B cell (primary cell): ENCODE results near the gene CXCR3. TPM values are rescaled to one million over a fixed set of nuclear protein-coding genes. Genes with fewer than 3 reads are reported as not detected.

Experiments used
- ATAC-seq: fragments of 200-7000 bp; cut with Tn5 transposase; one replicate; pipeline ENCODE4 v1.10.0; 2021; ENCODE audit warnings: low read depth, mild to moderate bottlenecking, moderate number of reproducible peaks, moderate library complexity
- CTCF ChIA-PET: fragments of 350-600 bp; sonication (Branson Sonifier 250); formaldehyde crosslinking; loops from one replicate; lab custom pipeline; 2021; ENCODE audit warnings: antibody characterized with exemption, inconsistent platforms; lab: Charles Lee
- POLR2A ChIA-PET: fragments of 350-600 bp; sonication (Branson Sonifier 250); formaldehyde crosslinking; loops from one replicate; lab custom pipeline; 2021; ENCODE audit warnings: antibody characterized with exemption; lab: Charles Lee
- DNase-seq: peaks from one replicate; pipeline ENCODE4 v3.0.0; 2013
- H2AFZ ChIP-seq: 2 replicates; pipeline ENCODE4 v1.6.1; 2012; ENCODE audit warnings: mild to moderate bottlenecking, low read depth, low read length; ENCODE audit not compliant: insufficient read depth, poor library complexity, severe bottlenecking
- H3K27ac ChIP-seq, 2 donors: 1 replicate in 1 of 2; 2 replicates in 1 of 2; pipeline ENCODE4 v1.5.1; 2012 to 2013; ENCODE audit warnings: low read length in 2 of 2, mild to moderate bottlenecking in 2 of 2, moderate library complexity in 1 of 2
- H3K27me3 ChIP-seq, 4 experiments: fragments of 200-600 bp in 1 of 4; sonication (generic) in 1 of 4; replicated peaks in 1 of 4; 1 replicate in 2 of 4; 2 replicates in 2 of 4; pipeline versions ENCODE4 v1.6.1 to v1.7.0; 2013 to 2016; ENCODE audit warnings: low read length in 3 of 4, mild to moderate bottlenecking in 2 of 4, mixed read lengths in 1 of 4, moderate library complexity in 1 of 4; ENCODE audit not compliant: insufficient read depth in 4 of 4, control insufficient read depth in 3 of 4; ENCODE audit errors: control extremely low read depth in 1 of 4
- H3K36me3 ChIP-seq, 2 experiments: replicated peaks in 1 of 2; 1 replicate in 1 of 2; 2 replicates in 1 of 2; pipeline versions ENCODE4 v1.6.1 to v1.7.1; 2013; ENCODE audit warnings: low read length in 1 of 2; ENCODE audit not compliant: insufficient read depth in 2 of 2, control insufficient read depth in 1 of 2; ENCODE audit errors: control extremely low read depth in 1 of 2, extremely low read depth in 1 of 2
- H3K4me1 ChIP-seq, 2 donors: fragments of 200-600 bp in 1 of 2; sonication (generic) in 1 of 2; 1 replicate in 1 of 2; 2 replicates in 1 of 2; pipeline versions ENCODE4 v1.5.1 to v1.6.1; 2013 to 2017; ENCODE audit warnings: low read length in 2 of 2; ENCODE audit not compliant: control insufficient read depth in 2 of 2, insufficient read depth in 2 of 2
- H3K4me2 ChIP-seq: replicated peaks from 2 replicates; pipeline ENCODE3; 2012; ENCODE audit warnings: mild to moderate bottlenecking, low read depth, low read length; ENCODE audit not compliant: poor library complexity, severe bottlenecking
- H3K4me3 ChIP-seq, 5 experiments: fragments of 200-600 bp in 1 of 5; sonication (generic) in 1 of 5; 1 replicate in 3 of 5; 2 replicates in 2 of 5; pipeline versions ENCODE4 v1.5.1 to v1.7.0; 2011 to 2016; ENCODE audit warnings: low read length in 4 of 5, mild to moderate bottlenecking in 4 of 5, low read depth in 2 of 5, control low read depth in 1 of 5, moderate library complexity in 1 of 5; ENCODE audit not compliant: insufficient read depth in 1 of 5; ENCODE audit errors: control extremely low read depth in 1 of 5, extremely low read depth in 1 of 5
- H3K79me2 ChIP-seq: fragments of 200-600 bp; sonication (generic); one replicate; pipeline ENCODE4 v1.6.0; 2016; ENCODE audit warnings: low read length; ENCODE audit not compliant: control insufficient read depth, insufficient read depth
- H3K9ac ChIP-seq: fragments of 200-600 bp; sonication (generic); 2 replicates; pipeline ENCODE4 v1.6.1; 2017; ENCODE audit warnings: mild to moderate bottlenecking, low read length, moderate library complexity
- H3K9me3 ChIP-seq, 3 donors: one replicate each; pipeline versions ENCODE4 v1.6.1 to v1.7.1; 2013; ENCODE audit warnings: low read length in 2 of 3; ENCODE audit not compliant: control insufficient read depth in 2 of 3, insufficient read depth in 1 of 3; ENCODE audit errors: control extremely low read depth in 1 of 3
- H4K20me1 ChIP-seq: 2 replicates; pipeline ENCODE4 v1.6.0; 2012; ENCODE audit warnings: mild to moderate bottlenecking, low read length; ENCODE audit not compliant: insufficient read depth, control insufficient read depth, poor library complexity, severe bottlenecking
- H3K27ac Mint-ChIP-seq: one replicate; pipeline ENCODE4 v1.8.0; 2021; ENCODE audit warnings: mixed read lengths
- H3K27me3 Mint-ChIP-seq: one replicate; pipeline ENCODE4 v1.8.0; 2021; ENCODE audit warnings: mixed read lengths
- H3K4me1 Mint-ChIP-seq: one replicate; pipeline ENCODE4 v1.8.0; 2021; ENCODE audit warnings: mixed read lengths
- H3K4me3 Mint-ChIP-seq: one replicate; pipeline ENCODE4 v1.8.0; 2021; ENCODE audit warnings: mixed read lengths
- H3K9me3 Mint-ChIP-seq: one replicate; pipeline ENCODE4 v1.8.0; 2022; ENCODE audit warnings: mixed read lengths; ENCODE audit not compliant: insufficient read depth
- EZH2 ChIP-seq: IDR thresholded peaks from 2 replicates; pipeline ENCODE4 v1.6.1; 2012; ENCODE audit warnings: borderline replicate concordance, low read depth, mild to moderate bottlenecking, moderate library complexity, low read length; ENCODE audit not compliant: insufficient read depth, poor library complexity, severe bottlenecking
- WGBS: methylation state at CpG from one replicate; pipeline ENCODE4 v1.1.5; 2013; ENCODE audit warnings: missing lambda C conversion rate; ENCODE audit not compliant: insufficient coverage; 5-methylcytosine and 5-hydroxymethylcytosine counted together
- intact Hi-C: fragments of 100-400 bp; cut with micrococcal nuclease; formaldehyde crosslinking; loops from one replicate; pipeline ENCODE4 v1.10.0; 2022
- polyA plus RNA-seq: library from polyadenylated mRNA; depleted of rRNA; stranded (reverse); fragments of >200 nt; gene quantifications from 2 replicates; pipeline ENCODE4 v1.2.3, GENCODE V29; 2012
- total RNA-seq, 2 donors: library from RNA; stranded (reverse); fragments of 120-200 nt in 1 of 2; gene quantifications; 1 replicate in 1 of 2; 2 replicates in 1 of 2; pipeline versions ENCODE4 v1.2.3 to v1.2.4, GENCODE V29; 2013 to 2022
- TF ChIP-seq, protein P1 (sequence below): fragments of 200-600 bp; IDR thresholded peaks from one replicate; pipeline ENCODE4 v1.8.0; 2022; ENCODE audit warnings: antibody characterized with exemption, mild to moderate bottlenecking

The CXCR3 gene
- total and polyA plus RNA-seq, 2 donors (not counting 1 experiment from before 2014, with no cell fraction given) = 6.9 to 8.7 TPM

DNA sequence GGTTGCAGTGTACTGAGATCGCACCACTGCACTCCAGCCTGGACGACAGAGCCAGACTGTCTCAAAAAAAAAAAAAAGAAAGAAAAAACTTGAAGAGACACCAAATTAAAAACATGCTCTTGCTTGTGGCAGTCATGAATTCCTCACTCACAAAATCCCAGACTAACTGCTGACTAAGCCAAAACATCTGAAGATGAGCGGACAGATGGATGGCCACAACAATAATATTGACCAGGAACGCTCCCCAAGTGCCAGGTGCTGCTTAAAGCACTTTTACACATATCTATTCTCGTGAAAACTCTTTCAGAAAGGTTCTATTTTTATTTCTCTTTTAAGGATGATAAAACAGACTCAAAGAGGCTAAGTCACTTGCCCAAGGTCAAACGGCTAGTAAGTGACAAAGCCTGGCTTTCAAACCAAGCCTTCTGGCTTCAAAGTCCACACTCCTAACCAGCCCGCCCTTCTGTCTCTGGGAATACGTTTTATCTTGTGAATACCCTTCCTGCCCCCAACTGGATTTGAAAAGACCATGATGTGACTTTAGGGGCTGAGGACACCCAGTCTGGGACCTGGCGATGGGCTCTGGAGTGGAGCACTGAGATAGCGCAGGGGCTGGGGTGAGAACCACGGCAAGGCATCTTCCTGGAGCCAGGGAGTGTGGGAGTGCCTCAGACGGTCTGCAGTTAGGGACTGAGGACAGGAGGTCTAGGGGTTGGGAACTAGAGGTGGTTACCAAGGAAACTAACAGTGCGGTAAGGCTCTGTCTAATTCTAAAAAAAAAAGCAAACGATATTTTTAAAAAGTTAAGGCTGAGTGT is 9.5 kb upstream of the CXCR3 start:
- WGBS = 96% methylated on average over 5 of the region's 14 CpGs
- no peak overlapping the region for H3K4me3 Mint-ChIP-seq
- no peak overlapping the region for H3K27ac Mint-ChIP-seq
- ATAC-seq = no peak
- Histone ChIP-seq H3K36me3 (no peaks in the 10 kb centered on the region), H3K4me1 (peaks cover 33 to 54% of the 10 kb centered on the region in 2 donors), H3K27me3 (no peaks in the 10 kb centered on the region), H3K4me3 (no peak overlapping the region), H3K9ac (no peak overlapping the region), H3K27ac (no peak overlapping the region), H3K79me2 (no peaks in the 10 kb centered on the region), H2AFZ (no peak overlapping the region), H4K20me1 (no peaks in the 10 kb centered on the region), H3K9me3 (no peaks in the 10 kb centered on the region), H3K4me2 (no peak overlapping the region)
- TF ChIP-seq, protein P1, sequence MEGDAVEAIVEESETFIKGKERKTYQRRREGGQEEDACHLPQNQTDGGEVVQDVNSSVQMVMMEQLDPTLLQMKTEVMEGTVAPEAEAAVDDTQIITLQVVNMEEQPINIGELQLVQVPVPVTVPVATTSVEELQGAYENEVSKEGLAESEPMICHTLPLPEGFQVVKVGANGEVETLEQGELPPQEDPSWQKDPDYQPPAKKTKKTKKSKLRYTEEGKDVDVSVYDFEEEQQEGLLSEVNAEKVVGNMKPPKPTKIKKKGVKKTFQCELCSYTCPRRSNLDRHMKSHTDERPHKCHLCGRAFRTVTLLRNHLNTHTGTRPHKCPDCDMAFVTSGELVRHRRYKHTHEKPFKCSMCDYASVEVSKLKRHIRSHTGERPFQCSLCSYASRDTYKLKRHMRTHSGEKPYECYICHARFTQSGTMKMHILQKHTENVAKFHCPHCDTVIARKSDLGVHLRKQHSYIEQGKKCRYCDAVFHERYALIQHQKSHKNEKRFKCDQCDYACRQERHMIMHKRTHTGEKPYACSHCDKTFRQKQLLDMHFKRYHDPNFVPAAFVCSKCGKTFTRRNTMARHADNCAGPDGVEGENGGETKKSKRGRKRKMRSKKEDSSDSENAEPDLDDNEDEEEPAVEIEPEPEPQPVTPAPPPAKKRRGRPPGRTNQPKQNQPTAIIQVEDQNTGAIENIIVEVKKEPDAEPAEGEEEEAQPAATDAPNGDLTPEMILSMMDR = no peak
- TF ChIP-seq EZH2 = no peak
- DNase-seq = no peak
- peaks cover 37% of the 10 kb centered on the region for H3K4me1 Mint-ChIP-seq
- ChIA-PET POLR2A (no interaction called here), CTCF (no interaction called here)
- intact Hi-C loops = no loop called here
- no peaks in the 10 kb centered on the region for H3K27me3 Mint-ChIP-seq
- no peaks in the 10 kb centered on the region for H3K9me3 Mint-ChIP-seq

DNA sequence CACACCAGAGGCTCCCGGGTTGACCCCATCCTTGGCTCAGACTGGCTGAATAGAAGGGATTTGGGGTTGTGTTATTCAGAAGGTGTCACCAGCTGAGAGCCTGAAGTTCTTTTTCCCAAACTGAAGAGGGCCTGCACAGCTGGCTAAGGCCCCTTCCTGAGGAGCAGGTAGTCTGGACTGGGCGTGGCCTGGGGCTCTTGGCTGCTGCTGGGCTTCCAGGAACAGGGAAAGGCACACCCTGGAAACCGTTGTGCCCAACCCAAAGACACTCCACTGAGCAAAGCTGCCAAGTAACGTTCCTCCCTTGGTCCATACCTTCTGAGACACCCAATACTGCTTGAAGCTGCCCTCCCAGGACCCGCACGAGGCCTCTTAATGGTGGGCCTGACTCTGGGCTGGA is 8.3 kb upstream of the CXCR3 start:
- H3K4me1 Mint-ChIP-seq = peaks cover 49% of the 10 kb centered on the region
- no peak for ATAC-seq
- Histone ChIP-seq H3K4me3 (no peak overlapping the region), H2AFZ (no peak overlapping the region), H3K27me3 (no peaks in the 10 kb centered on the region), H3K79me2 (no peaks in the 10 kb centered on the region), H4K20me1 (no peaks in the 10 kb centered on the region), H3K4me1 (peaks cover 40 to 66% of the 10 kb centered on the region in 2 donors), H3K9me3 (no peaks in the 10 kb centered on the region), H3K9ac (no peak overlapping the region), H3K36me3 (no peaks in the 10 kb centered on the region), H3K4me2 (no peak overlapping the region), H3K27ac (no peak overlapping the region)
- intact Hi-C loops = no loop called here
- DNase-seq = no peak
- 100% methylated on average over 4 of the region's 6 CpGs for WGBS
- TF ChIP-seq EZH2 = no peak
- no peak overlapping the region for H3K4me3 Mint-ChIP-seq
- CTCF ChIA-PET = interaction anchor here (0.7 to 1.6 kb wide), 2 partner anchors 10 to 86 kb away, joined by 3 to 4 read pairs; no protein-coding TSS in a partner anchor
- POLR2A ChIA-PET = no interaction called here
- H3K9me3 Mint-ChIP-seq = no peaks in the 10 kb centered on the region
- H3K27ac Mint-ChIP-seq = no peak overlapping the region
- H3K27me3 Mint-ChIP-seq = no peaks in the 10 kb centered on the region
